HG03469 (cell line): ENCODE results near the gene CTNNA2.

Source experiments
- ATAC-seq: cut with Tn5 transposase; IDR thresholded peaks from one replicate; pipeline ENCODE4 v1.9.1; 2021; ENCODE audit warnings: mild to moderate bottlenecking, moderate library complexity, moderate number of reproducible peaks; ENCODE audit not compliant: unreplicated experiment

Gene CTNNA2

DNA sequence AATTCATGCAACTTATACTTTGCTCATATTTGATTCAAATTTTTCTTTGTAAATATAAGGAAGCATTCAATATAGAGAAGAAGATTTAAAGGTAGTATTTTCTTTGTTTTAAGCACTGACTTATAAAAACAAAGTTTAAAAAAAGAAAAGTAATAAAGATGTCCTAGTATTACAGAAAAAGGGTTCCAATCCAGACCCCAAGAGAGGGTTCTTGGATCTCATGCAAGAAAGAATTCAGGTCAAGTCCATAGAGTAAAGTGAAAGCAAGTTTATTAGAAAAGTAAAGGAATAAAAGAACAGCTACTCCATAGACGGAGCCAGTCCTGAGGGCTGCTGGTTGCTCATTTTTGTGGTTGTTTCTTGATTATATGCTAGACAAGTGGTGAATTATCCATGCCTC is 267.9 kb downstream of the CTNNA2 start:
- no peak for ATAC-seq

GRCh38 chr2:79782576-79783452 is 270.0 kb downstream of the CTNNA2 start:
- no peak for ATAC-seq

DNA sequence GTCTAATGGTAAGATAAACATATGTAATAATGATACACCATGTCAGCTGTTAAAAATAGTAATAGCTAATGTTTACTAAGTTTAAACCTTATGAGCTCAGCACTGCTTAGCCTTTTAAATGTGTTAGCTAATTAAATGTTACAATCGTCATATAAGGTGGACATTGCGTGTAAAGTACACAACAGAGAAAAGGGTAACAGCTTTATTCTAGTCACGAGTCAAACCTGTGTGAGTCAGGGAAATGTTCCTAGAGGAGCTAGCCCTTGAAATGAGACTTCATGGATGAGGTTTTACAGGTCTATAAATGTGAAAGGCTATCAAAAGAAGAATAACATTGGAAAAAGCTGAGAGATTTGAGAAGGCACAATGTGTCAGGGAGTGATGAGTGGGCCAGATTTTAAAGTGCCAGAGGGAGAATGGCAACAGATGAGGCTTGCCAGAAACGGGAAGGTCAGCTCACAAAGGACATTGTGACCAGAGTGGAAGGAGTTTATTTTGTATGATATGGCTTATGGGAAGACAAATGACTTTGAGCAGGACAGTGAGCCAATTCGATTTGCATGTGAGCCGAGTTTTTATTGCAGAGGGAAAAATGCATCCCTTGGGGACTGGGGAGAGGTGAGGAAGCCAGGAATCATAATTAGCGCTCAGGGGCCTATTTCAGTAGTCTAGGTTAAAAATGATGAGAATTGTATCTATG is 276.3 kb downstream of the CTNNA2 start:
- no peak for ATAC-seq

- ATAC-seq: no peak
These were observed 277.0 kb downstream of the CTNNA2 start for GRCh38 chr2:79789811-79790210.

GRCh38 chr2:79792090-79792489 is 279.2 kb downstream of the CTNNA2 start:
- no peak for ATAC-seq

DNA sequence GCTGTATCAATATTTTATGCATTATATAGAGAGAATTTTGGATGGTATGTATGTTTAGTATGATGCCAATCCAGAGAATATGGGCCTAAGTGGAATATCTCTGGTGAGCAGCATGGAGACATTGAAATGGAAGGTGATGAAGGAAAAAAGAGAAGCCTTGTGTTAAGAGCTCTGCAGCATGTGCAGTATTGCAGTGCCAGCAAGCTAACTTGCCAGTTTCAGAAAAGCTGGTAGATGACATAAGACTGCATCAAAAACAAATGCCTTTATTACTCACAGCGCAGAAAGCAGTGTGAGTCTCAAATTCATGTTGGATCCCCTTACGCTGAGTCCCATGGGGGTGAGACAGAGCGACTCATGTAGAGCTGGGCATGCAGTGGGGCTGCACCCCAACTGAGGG is 280.2 kb downstream of the CTNNA2 start:
- no peak for ATAC-seq

- ATAC-seq: no peak
These were observed 283.8 kb downstream of the CTNNA2 start for GRCh38 chr2:79796641-79797040.

- no peak for ATAC-seq
These were observed 285.9 kb downstream of the CTNNA2 start for GRCh38 chr2:79798776-79799175.

DNA sequence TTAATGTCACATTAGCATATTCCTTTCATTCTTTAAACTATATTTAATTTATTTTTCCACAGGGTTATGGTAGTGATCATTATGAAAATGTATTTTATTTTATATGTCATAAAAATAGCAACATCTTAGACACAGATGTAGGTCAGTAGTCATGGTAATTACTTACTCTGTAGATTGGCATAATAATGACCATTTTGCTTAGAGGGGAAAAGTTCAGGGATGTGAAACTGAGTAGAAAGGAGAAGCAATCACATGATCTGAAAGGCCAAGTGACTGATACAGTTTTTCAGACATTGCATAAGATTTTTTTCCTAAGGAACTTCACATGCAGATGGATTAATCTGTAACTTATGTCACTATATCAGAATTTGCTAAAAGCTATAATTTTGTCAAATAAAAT is 286.9 kb downstream of the CTNNA2 start:
- ATAC-seq: no peak

GRCh38 chr2:79801082-79801481 is 288.2 kb downstream of the CTNNA2 start:
- no peak for ATAC-seq

DNA sequence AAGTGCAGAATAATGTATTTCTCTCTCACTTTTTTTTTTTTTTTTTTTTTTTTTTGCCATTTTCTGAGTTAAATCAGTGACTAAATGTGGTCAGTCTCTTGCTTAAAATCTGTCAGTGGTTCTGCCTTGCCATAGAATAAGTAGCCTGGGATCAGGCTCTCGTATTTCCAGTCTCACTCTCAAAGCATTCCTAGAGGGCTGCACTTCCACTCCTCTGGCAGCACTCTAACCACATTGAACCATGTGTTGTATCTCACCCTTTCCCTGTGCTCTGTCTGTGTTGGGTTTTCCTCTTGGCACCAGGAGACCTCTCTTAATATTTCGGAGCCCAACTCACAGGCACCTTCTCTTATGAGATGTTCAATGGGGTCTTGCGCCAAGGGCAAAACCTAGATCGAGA is 304.4 kb downstream of the CTNNA2 start:
- no peak for ATAC-seq

DNA sequence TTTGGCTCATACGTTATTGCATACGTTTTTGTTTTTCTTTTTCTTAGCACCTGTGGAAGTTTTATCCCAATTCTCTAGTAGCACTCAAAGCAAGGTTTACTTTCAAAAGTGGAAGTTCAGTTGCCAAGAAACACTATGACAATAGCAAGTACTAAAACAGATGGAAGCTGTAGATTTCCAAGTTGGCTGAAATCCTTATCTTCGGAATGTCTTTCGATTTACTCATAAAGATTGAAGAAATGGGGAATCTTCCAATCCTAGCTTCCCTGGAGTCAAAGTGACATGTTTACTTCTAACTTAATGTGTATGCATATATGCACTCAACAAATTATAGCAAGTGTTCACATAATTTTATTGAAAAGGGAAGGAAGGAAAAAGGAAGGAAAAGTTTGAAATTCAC is 307.4 kb downstream of the CTNNA2 start:
- no peak for ATAC-seq

GRCh38 chr2:79822136-79822535 is 309.3 kb downstream of the CTNNA2 start:
- no peak for ATAC-seq

GRCh38 chr2:79824086-79824786 is 311.4 kb downstream of the CTNNA2 start:
- no peak for ATAC-seq

DNA sequence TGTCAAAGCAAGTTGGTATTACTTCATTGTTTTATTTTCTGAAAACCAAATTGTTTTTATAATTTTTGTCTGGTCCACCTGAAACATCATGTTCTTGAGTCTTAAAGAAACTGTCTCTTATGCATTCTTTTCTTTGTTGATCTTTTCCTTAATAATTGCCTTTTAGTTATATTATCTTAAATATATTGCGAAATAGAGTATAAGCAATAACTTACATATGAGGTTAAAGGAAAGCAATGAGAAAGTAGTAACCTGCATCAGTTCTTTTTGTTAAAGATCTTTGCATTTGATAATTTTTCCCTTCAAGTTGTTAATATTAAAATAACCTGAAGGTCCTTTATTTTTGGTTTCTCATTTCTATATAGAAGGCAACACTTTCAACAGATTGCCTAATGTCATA is 315.0 kb downstream of the CTNNA2 start:
- ATAC-seq: no peak

DNA sequence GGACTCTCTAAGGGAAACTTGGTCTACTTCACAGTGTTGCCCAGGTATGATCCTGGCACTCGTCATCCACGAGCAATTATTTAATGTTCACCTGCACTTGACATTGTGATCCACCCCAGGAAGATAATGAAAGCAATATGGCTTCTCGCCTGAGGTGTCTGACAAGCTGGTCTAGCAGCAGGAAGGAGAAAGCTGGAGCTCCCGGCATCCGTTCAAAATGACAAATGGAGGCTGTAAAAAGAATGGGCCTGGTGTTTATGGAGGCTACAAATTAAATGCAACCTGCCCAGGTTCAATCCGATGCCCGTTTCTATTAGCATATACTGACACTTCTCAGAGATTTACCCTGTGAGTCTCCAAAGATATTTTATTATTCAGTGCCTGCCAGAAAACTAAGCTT is 317.6 kb downstream of the CTNNA2 start:
- no peak for ATAC-seq

DNA sequence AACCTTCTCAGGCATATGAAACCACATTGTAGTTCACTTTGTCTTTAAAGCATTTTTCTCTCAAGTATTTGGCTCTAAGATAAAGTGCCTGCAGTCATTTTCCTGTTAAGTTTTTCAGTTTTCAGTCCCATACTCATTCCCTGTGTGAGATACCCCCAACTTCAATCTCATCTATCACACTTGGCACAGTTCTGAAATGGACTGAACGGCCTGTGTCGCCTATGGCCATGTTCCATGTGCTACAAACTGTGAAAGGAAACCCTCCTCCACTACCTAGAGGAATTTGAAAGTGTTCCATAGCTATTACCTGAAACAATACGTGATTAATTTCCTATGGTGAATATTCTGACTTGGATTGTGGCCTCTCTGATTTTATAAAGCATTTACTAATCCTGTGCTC is 319.1 kb downstream of the CTNNA2 start:
- no peak for ATAC-seq

GRCh38 chr2:79832511-79833234 is 319.8 kb downstream of the CTNNA2 start:
- no peak for ATAC-seq

GRCh38 chr2:79833235-79833878 is 320.5 kb downstream of the CTNNA2 start:
- no peak for ATAC-seq

DNA sequence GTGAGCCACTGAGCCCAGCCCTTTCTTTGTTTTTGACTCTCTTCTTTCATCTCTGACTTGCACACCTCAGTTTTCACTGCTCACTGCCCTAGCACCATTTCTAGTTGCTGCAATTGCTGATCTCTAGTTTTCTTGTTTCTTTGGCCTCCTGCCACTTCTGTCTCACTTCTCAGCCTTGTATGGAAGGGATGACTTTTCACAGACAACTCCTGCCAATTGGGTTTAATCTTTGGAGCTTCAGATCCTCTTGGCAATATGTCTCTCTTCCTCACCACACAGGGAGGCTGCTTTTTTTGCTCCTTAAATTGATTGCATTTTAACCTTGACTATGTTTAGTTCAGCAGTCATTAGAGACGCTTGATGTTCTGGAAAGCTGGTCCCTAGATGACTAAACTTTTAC is 323.1 kb downstream of the CTNNA2 start:
- ATAC-seq: no peak

DNA sequence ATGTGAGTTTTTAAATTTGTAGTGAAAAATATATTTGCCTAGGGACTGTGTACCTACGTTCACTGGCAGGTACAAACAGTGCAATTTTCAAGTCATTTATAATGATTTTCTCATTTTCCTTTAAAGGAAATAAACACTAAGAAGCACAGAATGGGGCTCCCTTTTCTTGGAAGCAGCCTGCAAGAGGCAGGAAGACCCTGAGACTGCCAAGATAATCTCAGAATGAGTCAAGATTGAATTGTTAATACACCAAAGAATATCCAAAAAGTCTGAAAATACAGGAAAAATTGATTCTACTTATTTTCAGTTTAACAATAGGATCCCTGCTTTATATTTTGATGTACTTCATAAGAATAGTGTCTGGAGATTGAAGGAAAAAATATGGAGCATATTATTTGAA is 331.2 kb downstream of the CTNNA2 start:
- ATAC-seq: no peak
